Thoracic aorta (tissue), 2 donors: ENCODE data around the gene BCAM. TPM values are rescaled to one million over a fixed set of nuclear protein-coding genes. Genes with fewer than 3 reads are reported as not detected.

Experiments
- ATAC-seq: fragments of 150-250 bp; one replicate; pipeline ENCODE4 v1.8.0; 2017; ENCODE audit warnings: low read depth; ENCODE audit not compliant: insufficient number of reproducible peaks, low FRiP score
- DNase-seq: peaks from one replicate; pipeline ENCODE4 v3.0.0-alpha.2; 2020; ENCODE audit warnings: low spot score
- H3K27ac ChIP-seq, 2 donors: fragments of 200-600 bp; sonication (generic); 1 replicate in 1 of 2; 2 replicates in 1 of 2; pipeline ENCODE4 v1.5.1; 2016; ENCODE audit warnings: mild to moderate bottlenecking in 2 of 2, moderate library complexity in 2 of 2
- H3K27me3 ChIP-seq: fragments of 200-600 bp; sonication (generic); replicated peaks from 2 replicates; pipeline ENCODE4 v1.6.0; 2016; ENCODE audit warnings: mild to moderate bottlenecking; ENCODE audit not compliant: insufficient read depth
- H3K36me3 ChIP-seq: fragments of 200-600 bp; sonication (generic); one replicate; pipeline ENCODE4 v1.5.1; 2016
- H3K4me1 ChIP-seq, 2 donors: fragments of 200-600 bp; sonication (generic); 1 replicate in 1 of 2; 2 replicates in 1 of 2; pipeline versions ENCODE4 v1.5.1 to v1.6.0; 2016; ENCODE audit warnings: low read depth in 2 of 2, mild to moderate bottlenecking in 1 of 2; ENCODE audit not compliant: control insufficient read depth in 1 of 2
- H3K4me3 ChIP-seq: fragments of 200-600 bp; sonication (generic); 2 replicates; pipeline ENCODE4 v1.5.1; 2016; ENCODE audit warnings: mild to moderate bottlenecking
- H3K9me3 ChIP-seq: fragments of 200-600 bp; sonication (generic); 2 replicates; pipeline ENCODE4 v1.5.1; 2016
- total RNA-seq, 2 donors: library from RNA; depleted of rRNA; stranded (reverse); fragments of >200 nt; gene quantifications; one replicate each; pipeline versions ENCODE4 v1.1.0 to v1.2.3, GENCODE V29; 2016
- TF ChIP-seq, protein P1 (sequence below): fragments of 200-600 bp; sonication (generic); IDR thresholded peaks from one replicate; pipeline ENCODE4 v1.5.1; 2019; ENCODE audit warnings: antibody characterized with exemption

BCAM gene
- total RNA-seq, 2 donors from 2014 or later = 77.7 to 178 TPM

- DNase-seq (peak; percentile 39), ATAC-seq (peak; percentile 69)
- Histone ChIP-seq H3K9me3 (no peaks in the 10 kb centered on the region), H3K36me3 (no peaks in the 10 kb centered on the region), H3K27me3 (no peaks in the 10 kb centered on the region), H3K27ac (no peak overlapping the region), H3K4me3 (no peak overlapping the region), H3K4me1 (peaks cover 0 to 12% of the 10 kb centered on the region in 2 donors)
- TF ChIP-seq, protein P1, sequence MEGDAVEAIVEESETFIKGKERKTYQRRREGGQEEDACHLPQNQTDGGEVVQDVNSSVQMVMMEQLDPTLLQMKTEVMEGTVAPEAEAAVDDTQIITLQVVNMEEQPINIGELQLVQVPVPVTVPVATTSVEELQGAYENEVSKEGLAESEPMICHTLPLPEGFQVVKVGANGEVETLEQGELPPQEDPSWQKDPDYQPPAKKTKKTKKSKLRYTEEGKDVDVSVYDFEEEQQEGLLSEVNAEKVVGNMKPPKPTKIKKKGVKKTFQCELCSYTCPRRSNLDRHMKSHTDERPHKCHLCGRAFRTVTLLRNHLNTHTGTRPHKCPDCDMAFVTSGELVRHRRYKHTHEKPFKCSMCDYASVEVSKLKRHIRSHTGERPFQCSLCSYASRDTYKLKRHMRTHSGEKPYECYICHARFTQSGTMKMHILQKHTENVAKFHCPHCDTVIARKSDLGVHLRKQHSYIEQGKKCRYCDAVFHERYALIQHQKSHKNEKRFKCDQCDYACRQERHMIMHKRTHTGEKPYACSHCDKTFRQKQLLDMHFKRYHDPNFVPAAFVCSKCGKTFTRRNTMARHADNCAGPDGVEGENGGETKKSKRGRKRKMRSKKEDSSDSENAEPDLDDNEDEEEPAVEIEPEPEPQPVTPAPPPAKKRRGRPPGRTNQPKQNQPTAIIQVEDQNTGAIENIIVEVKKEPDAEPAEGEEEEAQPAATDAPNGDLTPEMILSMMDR = peak; percentile 97
Observed at GRCh38 chr19:44800461-44800860, 8.4 kb upstream of the BCAM start.

DNA sequence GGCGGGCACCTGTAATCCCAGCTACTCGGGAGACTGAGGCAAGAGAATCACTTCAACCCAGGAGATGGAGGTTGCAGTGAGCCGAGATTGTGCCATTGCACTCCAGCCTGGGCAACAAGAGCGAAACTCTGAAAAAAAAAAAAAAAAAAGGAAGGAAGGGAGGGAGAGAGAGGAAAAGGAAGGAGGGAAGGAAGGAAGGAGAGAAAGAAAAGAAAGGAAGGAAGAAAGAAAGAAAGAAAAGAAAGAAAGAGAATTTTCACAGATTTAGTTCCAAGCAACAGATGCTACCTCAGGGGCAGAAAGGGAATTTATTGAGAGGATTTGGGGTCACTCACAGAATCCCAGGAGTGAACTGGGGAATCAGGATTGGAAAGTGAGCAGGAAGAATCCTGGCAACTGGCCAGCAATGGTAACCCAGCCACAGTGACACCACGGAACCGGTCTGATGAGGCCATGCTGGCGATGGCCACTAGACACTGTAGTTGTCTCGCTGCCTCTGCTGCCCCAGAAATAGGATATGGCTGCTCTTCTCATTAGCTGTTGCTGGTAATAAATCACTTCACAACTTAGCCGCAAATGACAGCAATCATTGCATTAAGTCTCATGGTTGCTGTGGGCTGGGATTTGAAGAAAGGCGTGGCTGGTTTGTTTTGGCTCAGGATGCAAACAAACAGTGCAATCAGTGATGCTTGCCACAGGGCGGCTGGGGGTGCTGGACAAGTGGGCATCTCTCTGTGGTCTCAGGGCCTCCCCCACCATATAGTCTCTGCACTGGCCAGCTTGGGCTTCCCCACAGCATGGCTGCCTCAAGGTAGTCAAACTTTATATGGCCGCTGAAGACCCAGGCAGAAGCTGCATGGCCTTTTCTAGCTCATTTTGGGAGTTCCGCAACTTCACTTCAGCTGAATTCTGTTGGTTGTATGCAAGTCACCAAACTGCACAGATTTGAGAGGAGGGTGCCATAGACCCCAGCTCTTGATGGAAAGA lies 5.2 kb upstream of the BCAM start:
- Histone ChIP-seq H3K4me1 (peaks cover 7 to 11% of the 10 kb centered on the region in 2 donors), H3K27ac (no peak overlapping the region), H3K9me3 (no peaks in the 10 kb centered on the region), H3K27me3 (no peaks in the 10 kb centered on the region), H3K36me3 (no peaks in the 10 kb centered on the region), H3K4me3 (no peak overlapping the region)
- TF ChIP-seq, protein P1 = no peak
- no peak for ATAC-seq
- no peak for DNase-seq

- ATAC-seq (no peak), DNase-seq (no peak)
- Histone ChIP-seq H3K36me3 (no peaks in the 10 kb centered on the region), H3K27me3 (no peaks in the 10 kb centered on the region), H3K9me3 (no peaks in the 10 kb centered on the region), H3K27ac (no peak overlapping the region), H3K4me3 (no peak overlapping the region), H3K4me1 (peaks cover 13 to 32% of the 10 kb centered on the region in 2 donors)
- TF ChIP-seq, protein P1 = no peak
Observed at GRCh38 chr19:44806291-44806690, 2.6 kb upstream of the BCAM start.

DNA sequence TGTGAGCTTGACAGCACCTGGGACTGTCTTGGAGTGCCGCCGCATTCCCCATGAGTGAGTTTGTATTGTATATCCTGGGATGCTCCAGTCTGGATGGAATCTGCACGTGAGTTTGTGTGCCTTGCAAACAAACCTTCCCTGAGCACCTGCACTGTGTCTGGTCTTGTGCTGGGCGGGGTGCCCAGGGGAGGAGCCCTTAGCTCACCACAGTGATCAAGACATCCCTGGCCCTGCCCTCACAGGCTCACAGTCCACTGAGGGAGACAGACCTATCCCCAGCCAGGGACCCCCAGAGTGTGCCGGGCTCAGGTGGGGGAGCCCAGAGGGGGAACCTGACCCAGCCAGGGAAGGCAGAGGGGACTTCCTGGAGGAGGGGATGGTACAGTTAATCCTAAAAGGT lies 1.7 kb upstream of the BCAM start:
- H3K27me3 ChIP-seq = no peaks in the 10 kb centered on the region
- no peak overlapping the region for H3K4me3 ChIP-seq
- TF ChIP-seq, protein P1 = no peak
- DNase-seq (no peak), ATAC-seq (no peak)
- peak overlapping the region in 1 of 2 donors; percentile 68 for H3K27ac ChIP-seq
- no peaks in the 10 kb centered on the region for H3K9me3 ChIP-seq
- no peaks in the 10 kb centered on the region for H3K36me3 ChIP-seq
- peaks cover 13 to 41% of the 10 kb centered on the region in 2 donors for H3K4me1 ChIP-seq

DNA sequence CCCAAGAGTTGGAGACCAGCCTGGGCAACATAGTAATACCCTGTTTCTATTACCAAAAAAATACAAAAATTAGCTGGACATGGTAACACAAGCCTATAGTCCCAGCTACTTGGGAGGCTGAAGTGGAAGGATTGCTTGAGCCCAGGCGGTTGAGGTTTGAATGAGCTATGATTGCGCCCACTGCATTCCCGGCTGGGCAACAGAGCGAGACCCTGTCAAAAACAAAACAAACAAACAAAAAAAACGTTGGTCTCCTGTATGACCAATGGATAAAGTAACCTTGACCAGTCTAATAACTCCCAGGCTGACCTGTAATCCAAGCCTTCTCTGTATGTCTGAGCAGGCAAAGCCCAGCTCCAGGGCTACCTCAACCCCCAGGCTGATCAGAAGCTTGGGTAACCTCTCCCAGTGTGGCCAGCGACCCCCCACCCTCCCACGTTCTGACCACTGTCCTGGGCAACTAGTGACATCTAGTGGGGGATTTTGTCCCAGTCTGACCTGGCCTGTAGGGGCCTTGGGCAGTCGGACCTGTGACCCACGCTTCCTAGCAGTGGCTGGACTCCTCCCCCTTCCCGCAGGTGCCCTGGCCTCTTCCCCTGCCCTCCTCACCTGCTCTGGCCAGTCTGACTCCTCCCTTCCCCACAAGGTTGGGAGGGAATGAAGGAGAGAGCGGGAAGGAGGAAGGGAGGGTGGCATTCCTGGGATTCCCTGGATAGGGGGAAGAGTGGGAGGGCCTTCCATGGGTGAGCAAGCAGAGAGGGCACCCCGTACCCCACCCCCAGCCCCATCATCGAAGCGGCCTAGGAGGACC lies 1.0 kb upstream of the BCAM start:
- DNase-seq = no peak
- no peak for ATAC-seq

More for the DNA sequence above, 1.0 kb upstream of the BCAM start:
- H3K27ac ChIP-seq = peak overlapping the region; percentile 58 to 68
- no peaks in the 10 kb centered on the region for H3K9me3 ChIP-seq
- peaks cover 13 to 47% of the 10 kb centered on the region in 2 donors for H3K4me1 ChIP-seq
- H3K4me3 ChIP-seq = peak overlapping the region; percentile 92
- H3K36me3 ChIP-seq = peaks cover under 1% of the 10 kb centered on the region
- TF ChIP-seq, protein P1 = peak; percentile 20
- H3K27me3 ChIP-seq = no peaks in the 10 kb centered on the region
